GM12873 (cell line): ENCODE data around the gene ASB16.

Experiments used
- CTCF ChIP-seq: IDR thresholded peaks from 2 replicates; pipeline ENCODE4 v1.5.1; 2012; ENCODE audit warnings: low read depth, mild to moderate bottlenecking, moderate library complexity, low read length, control low read depth; ENCODE audit not compliant: insufficient read depth; ENCODE audit errors: missing control alignments

The ASB16 gene

GRCh38 chr17:44128383-44128782 lies 42.1 kb upstream of the ASB16 start:
- TF ChIP-seq CTCF = no peak

- TF ChIP-seq CTCF = no peak
These were observed 39.7 kb upstream of the ASB16 start for GRCh38 chr17:44130693-44131349.

GRCh38 chr17:44132275-44132821 lies 38.2 kb upstream of the ASB16 start:
- no peak for TF ChIP-seq CTCF

GRCh38 chr17:44133918-44134476 lies 36.5 kb upstream of the ASB16 start:
- TF ChIP-seq CTCF = no peak

GRCh38 chr17:44134752-44135568 lies 35.5 kb upstream of the ASB16 start:
- no peak for TF ChIP-seq CTCF

- no peak for TF ChIP-seq CTCF
These were observed 32.4 kb upstream of the ASB16 start for GRCh38 chr17:44137891-44138709.
